MM.1S (cell line): Measurements from ENCODE around the gene CDK5RAP3.

Source experiments
- EZH2 ChIP-seq: fragments of 300-600 bp; sonication (generic); optimal IDR thresholded peaks from 2 replicates; pipeline ENCODE3; 2017; ENCODE audit warnings: low read depth, mild to moderate bottlenecking, antibody characterized with exemption, low read length, mixed read lengths
- EZH2phosphoT487 ChIP-seq: fragments of 300-600 bp; sonication (generic); IDR thresholded peaks from 2 replicates; pipeline ENCODE4 v1.6.1; 2018; ENCODE audit warnings: antibody characterized with exemption, low read length
- TF ChIP-seq, protein P1 (sequence below): fragments of 300-600 bp; sonication (generic); IDR thresholded peaks from 2 replicates; pipeline ENCODE4 v1.5.1; 2016; ENCODE audit warnings: antibody characterized with exemption, low read length, mixed read lengths

DNA sequence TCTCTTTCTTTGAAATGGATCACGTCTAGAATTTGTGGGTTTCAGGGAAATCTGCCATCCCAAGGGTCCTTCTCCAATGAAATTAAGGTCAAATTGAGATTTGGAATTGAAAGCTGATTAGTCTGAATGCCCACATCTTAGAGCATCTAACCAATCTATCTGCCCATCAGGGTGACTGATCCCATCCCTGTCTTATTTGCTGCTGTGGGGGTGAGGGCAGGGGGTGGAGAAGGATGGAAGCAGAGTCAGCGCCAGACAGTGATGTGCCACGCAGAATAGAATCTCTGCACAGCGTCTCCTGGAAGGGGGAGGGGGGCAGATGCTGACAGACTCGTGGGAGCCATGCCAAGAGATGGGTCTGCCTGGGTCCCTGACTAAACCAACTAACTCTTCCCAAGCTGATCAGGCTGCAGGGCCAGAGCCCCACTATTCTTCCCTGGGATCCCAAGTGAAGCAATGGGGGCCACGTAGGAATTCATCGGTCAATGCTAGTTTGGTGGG lies 32.1 kb downstream of the CDK5RAP3 start:
- TF ChIP-seq EZH2phosphoT487: no peak
- TF ChIP-seq, protein P1, sequence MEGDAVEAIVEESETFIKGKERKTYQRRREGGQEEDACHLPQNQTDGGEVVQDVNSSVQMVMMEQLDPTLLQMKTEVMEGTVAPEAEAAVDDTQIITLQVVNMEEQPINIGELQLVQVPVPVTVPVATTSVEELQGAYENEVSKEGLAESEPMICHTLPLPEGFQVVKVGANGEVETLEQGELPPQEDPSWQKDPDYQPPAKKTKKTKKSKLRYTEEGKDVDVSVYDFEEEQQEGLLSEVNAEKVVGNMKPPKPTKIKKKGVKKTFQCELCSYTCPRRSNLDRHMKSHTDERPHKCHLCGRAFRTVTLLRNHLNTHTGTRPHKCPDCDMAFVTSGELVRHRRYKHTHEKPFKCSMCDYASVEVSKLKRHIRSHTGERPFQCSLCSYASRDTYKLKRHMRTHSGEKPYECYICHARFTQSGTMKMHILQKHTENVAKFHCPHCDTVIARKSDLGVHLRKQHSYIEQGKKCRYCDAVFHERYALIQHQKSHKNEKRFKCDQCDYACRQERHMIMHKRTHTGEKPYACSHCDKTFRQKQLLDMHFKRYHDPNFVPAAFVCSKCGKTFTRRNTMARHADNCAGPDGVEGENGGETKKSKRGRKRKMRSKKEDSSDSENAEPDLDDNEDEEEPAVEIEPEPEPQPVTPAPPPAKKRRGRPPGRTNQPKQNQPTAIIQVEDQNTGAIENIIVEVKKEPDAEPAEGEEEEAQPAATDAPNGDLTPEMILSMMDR: no peak
- no peak for TF ChIP-seq EZH2
